ENCODE measurements around the gene SLC27A2.

The SLC27A2 gene

DNA sequence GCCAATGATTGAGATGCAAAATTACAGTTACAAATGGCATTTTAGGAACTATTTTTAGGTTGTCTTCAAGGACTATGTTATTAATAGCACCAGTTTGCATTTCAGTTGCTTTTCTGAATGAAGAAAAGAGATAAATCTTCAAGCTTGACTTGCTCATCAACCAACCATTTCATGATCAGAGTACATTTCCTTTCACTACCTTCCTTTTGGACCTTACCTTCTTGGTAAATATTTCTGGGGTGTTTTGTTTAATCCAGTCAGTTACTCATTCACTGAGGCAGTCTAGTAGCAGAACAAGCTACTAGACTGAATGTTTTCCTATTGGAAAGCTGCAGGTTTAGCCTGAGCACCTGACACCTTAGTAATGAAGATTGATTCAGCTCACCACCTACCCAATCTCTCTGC lies 8.2 kb downstream of the SLC27A2 start:
- DNase-seq (ENCODE audit: extremely low read depth in 1 of 2, low read depth in 1 of 2), result no peak

DNA sequence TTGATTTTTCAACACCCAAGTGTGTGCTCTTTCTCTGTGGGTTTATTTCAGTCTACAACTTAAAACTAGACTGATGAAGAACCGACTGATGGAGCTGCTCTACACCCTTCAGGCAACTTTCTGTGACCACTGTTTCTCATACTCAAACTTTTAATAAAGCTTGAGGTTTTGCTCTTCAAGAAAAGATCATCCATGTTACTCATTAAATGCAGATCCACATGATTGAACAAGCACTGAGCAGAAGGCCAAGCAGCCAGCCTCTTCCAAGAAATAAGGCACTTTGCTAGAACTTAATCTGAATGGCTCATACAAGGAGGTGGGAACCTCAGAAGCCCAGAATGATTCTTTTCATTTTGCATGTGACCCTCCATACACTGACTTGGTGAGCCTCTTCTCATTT lies 8.7 kb downstream of the SLC27A2 start:
- DNase-seq (ENCODE audit: extremely low read depth in 1 of 2, low read depth in 1 of 2), result no peak

DNA sequence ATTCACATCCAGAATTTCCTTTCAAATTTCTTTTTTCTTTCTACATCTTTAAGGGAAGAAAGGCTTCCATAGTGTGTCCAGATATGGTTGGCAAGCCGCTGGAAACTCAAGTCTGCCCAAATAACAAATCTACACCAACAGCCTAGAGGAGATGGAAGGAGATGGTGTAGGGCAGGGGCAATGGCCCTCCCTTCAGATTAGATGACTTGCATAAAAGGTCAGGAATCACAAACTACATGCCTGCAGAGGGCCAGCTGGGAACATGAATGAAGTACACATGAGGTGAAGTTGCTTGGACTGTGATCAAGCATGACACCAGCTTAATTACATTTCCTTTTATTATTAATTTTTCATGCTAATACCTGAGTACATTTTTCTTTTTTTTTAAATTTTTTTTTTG lies 10.2 kb downstream of the SLC27A2 start:
- no peak for DNase-seq (ENCODE audit: extremely low read depth in 1 of 2, low read depth in 1 of 2)

DNA sequence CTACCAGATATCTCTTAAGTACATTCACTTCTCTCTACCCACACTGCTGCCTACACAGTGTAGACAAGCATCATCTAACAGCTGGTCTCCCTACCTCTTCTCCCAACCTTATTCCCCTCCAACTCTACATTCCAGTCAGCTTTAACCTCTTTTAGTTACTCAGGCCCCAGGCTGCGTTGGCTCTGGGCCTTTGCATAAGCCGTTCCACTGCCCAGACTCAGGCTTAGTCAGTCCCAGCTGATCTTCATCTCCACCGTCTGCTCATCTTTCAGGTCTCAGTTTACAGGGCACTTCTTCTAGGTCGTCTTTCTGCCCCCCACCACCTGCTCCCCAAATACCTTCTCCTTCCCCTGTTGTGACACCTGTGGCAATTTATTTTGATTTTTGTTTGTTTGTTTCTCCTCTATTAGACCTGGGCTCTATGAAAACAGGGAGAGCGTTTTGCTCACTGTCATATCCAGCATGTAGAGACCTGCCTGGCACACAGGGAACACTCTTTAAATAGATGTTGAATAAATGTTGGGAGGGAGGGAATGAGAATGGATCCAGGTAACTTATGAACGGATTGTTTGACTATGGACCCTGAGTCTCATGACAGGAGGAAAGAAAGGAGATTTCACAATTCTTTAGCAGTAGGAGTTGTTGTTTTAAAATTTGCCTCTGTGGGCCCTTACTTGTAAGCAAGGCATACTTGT lies 11.1 kb downstream of the SLC27A2 start:
- DNase-seq (ENCODE audit: extremely low read depth in 1 of 2, low read depth in 1 of 2), result no peak

DNA sequence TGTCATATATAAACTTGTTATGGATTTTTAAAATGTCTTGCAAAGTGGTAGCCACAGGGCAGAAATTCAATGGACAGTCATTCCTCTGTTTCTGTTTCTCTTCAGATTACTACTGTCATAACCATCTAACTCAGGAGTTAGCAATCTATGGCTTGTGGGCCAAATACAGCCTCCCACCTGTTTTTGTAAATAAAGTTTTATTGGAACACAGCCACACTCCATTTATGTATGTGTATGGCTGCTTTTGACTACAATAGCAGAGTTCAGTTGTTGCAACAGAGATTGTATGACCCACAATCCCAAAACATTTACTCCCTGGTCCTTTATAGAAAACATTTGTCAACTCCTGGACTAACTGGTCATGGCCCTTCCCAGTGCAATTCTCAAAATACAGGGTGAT lies 20.0 kb downstream of the SLC27A2 start:
- DNase-seq (ENCODE audit: extremely low read depth in 1 of 2, low read depth in 1 of 2), result no peak

DNA sequence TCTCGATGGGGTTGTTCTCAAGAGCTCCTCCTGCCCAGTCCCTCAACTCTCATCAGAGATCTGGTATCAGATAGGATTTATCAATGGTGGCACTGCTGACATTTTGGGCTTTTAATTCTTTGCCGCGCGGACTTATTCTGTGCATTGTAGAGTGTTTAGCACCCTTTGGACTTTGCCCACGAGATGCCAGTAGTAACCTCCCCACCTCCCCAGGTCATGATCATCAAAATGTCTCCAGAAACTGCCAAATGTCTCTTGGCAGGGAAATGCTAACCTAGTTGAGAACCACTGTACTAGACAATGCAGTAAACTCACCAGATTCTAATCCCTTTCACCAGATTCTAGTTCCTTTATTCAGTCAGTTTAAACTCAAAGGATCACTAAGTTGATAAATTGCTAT lies 24.0 kb downstream of the SLC27A2 start:
- DNase-seq (ENCODE audit: extremely low read depth in 1 of 2, low read depth in 1 of 2), result no peak

DNA sequence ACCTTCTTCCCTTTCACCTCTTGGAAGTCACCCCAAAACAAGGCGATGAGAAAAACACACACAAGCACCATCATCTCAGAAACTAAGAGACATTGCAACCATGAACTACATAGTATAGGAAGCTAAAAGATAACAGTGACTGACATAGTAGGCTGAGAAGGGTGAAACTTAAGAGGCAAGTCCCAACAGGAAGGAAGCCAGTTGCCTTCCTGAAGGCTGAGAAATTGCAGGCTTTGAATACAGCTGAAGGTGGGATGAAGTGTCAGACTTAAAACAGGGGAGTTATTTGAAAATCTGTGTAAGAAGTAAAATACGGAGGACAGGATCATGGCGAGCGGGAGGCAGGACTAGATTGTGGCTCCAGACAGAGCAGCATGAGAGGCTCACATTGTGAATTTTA lies 27.8 kb downstream of the SLC27A2 start:
- DNase-seq (ENCODE audit: extremely low read depth in 1 of 2, low read depth in 1 of 2), result no peak

DNA sequence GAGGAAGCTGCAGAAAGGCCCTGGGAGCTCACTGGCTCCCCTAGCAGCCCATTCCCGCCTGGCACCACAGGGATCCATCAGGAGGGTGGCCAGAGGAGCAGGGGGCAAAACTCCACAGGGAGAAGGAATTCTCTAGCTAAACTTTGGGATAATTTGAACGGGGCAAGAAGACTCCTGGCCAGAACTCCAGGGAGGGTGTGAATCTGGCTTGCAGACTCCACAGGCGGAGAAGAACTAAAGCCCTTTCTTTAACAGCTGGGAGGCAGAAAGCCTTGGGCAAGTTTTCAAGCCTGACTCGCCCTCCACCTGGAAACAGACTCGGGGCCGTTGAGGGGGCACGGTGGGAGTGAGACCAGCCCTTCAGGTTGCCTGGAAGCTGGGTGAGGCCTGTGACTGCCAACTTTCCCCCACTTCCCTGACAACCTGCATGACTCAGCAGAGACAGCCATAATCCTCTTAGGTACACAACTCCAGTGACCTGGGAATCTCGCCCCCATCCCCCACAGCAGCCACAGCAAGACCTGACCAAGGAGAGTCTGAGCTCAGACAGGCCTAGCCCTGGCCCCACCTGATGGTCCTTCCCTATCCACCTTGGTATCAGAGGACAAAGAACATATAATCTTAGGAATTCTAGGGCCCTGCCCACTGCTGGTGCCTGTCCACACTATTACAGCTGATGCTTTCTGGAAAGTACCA lies 28.6 kb downstream of the SLC27A2 start:
- DNase-seq (ENCODE audit: extremely low read depth in 1 of 2, low read depth in 1 of 2), result no peak

DNA sequence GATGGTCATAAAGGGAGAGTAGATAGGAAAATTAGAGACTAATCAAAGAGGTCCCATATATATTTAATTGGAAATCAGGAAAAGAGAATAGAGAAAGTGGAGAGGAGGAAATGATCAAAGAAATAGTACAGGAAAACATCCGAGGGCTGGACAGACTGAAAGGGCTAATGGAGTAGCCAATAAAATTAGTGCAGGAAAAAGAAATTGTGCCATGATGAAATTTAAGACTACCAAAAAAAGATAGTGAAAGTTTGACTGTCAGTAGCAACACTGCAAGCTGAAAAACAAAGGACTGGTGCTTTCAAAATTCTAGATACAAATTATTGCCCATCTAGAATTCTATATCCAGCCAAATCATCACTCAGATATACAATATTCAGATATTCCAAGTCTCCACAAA lies 36.3 kb downstream of the SLC27A2 start:
- DNase-seq (ENCODE audit: extremely low read depth in 1 of 2, low read depth in 1 of 2), result no peak

DNA sequence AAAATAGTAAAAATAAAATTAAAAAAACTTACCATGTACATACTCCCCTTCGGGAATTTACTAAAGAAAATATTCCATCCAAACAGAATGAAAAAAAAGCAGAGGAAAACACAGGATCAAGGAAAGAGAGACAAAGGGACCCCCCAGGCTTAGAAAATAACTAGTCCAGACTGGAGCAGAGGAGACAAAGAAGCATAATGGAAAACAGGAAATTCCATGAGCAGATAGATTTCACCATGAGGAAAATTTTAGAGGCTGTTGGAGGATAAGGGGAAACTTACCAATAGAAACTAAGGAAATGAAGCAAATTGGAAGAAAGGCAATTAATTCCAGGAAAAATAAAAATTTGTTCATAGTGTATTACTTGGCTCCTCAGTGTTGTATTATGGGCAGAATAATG lies 36.7 kb downstream of the SLC27A2 start:
- no peak for DNase-seq (ENCODE audit: extremely low read depth in 1 of 2, low read depth in 1 of 2)

DNA sequence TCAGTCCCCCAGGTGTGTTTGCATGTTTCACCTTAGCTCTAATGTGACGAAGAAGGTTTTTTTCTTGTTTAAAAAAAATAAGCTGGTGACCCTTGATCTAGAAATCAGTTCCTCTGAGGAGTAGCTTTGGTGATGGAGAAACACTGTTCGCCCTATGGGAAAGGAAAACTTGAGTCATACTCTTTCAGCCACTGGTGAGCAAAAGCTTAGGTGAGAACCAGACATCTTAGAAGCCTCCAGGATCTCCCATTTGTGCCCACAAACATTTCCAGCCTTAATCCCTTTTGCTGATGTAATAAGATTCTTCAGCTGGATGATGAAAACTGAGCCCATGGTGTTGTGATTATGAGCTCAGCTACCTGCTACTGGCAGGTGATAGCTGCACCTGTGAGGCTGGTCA lies 37.8 kb downstream of the SLC27A2 start:
- no peak for DNase-seq (ENCODE audit: extremely low read depth in 1 of 2, low read depth in 1 of 2)

DNA sequence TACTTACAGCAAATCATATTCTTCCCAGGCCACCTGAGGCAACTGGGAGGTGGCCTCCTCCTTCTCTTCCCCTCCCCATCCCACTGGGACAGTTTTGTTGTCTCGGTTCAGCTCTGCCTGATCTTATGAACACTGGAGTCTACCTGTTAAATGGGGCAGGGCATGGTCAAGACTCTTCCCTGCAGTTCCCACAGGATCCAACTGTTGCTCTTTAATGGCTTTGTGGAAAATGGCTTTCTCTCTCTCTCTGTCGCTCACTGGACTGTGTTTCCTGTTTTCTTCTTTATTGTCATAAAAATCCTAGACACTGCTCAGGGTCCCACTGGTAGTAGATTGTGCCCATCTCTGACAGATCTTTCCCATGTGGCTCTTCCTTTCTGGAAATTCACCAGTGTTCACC lies 40.2 kb downstream of the SLC27A2 start:
- DNase-seq (ENCODE audit: extremely low read depth in 1 of 2, low read depth in 1 of 2), result no peak

DNA sequence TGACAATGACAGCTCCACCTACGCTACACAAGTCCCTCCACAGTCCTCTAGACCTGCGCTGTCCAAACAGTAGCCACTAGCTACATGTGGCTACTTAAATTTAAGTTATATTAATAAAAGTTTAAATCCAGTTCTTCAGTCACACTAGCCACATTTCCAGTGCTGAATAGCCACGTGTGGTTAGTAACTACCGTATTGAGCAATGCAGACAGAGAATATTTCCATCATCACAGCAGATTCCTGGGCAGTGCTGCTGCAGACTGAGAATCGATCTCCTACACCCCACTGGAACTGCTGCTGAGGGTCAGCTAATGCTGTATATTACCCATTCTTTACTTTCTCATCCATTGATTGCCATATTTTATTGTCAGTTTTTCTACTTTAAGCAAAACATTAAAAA lies 42.6 kb downstream of the SLC27A2 start:
- no peak for DNase-seq (ENCODE audit: extremely low read depth in 1 of 2, low read depth in 1 of 2)

DNA sequence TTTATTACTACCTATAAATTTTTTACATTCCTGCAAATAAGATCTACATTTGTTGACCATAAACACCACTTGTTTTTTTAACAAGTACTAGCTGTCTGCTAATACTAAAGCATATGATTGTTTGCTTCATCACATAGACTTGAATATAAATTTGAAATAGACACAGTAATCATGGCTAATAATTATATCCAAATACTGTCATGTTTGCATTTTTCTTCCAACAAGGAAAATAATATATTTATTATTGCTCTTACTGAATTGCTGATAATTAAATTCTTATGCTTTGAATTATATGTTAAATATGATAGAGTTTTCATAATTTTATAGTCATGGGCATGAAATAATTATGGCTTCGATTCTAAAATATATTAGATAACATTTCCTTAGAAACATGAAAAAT lies 43.1 kb downstream of the SLC27A2 start:
- no peak for DNase-seq (ENCODE audit: extremely low read depth in 1 of 2, low read depth in 1 of 2)

DNA sequence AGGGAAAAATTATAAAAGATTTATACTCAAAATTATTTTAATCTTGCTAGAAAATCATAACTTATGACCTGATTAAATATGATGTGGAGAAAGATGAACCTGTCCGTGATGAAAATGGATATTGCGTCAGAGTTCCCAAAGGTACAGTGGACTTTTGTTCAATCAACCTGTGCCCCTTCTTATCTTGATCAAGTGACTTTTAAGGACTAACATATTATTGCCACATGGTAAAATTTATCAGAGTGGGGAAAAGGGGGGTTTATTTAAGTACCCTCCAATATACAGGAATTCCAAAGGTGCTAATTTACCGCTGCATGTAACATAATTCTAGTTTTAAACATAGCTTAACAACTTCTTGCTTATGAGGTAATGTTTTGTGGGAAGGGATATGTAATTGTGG lies 43.9 kb downstream of the SLC27A2 start:
- DNase-seq (ENCODE audit: extremely low read depth in 1 of 2, low read depth in 1 of 2), result no peak

DNA sequence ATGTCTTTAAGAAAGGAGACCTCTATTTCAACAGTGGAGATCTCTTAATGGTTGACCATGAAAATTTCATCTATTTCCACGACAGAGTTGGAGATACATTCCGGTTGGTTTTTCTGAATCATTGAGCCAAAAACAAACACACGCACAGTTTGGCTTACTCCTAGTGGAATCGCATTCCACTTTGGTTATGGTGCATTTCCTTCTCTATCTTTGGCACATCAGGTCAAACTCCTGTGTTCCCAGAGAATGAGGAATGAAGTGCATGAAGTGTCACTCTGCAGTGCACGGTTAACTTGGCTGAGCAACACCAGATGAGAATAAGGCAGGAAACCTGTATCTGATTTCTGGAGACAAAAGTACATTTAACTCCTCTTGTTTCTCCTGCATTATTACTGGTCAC lies 45.1 kb downstream of the SLC27A2 start:
- DNase-seq (ENCODE audit: extremely low read depth in 1 of 2, low read depth in 1 of 2), result no peak

DNA sequence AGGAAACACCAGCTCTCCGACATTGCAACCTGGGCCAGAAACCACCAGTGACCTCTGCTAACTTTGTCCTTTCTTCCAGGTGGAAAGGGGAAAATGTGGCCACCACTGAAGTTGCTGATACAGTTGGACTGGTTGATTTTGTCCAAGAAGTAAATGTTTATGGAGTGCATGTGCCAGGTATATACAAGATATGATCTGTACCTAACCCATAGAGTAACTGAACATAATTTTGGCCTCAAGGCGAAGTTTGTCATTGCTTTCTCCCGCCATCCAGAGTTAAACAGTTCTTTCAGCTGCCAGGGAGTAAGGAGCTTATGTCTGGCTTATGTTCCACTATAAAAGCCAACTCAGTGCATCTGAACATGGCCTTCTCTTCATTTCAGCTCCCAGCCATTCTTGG lies 46.9 kb downstream of the SLC27A2 start:
- no peak for DNase-seq (ENCODE audit: extremely low read depth in 1 of 2, low read depth in 1 of 2)

DNA sequence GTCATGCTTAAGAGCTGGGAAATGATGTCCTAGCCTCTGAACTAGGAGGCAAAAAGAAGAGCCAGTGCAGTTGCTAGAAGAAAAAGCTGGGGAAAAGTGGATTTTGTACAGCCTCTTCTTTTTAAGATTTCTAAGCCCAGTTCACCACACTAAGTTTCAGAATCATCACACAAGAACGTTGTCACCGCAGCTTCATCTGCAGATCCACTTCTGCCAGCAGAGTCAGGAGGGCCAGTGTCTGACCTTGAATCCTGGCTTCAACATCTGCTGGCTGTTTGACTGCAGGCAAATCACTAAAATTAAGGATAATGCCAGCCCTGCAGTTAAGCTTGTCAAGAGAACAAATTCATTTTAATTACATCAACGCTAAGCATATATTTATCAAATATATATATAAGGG lies 47.3 kb downstream of the SLC27A2 start:
- DNase-seq (ENCODE audit: extremely low read depth in 1 of 2, low read depth in 1 of 2), result no peak

DNA sequence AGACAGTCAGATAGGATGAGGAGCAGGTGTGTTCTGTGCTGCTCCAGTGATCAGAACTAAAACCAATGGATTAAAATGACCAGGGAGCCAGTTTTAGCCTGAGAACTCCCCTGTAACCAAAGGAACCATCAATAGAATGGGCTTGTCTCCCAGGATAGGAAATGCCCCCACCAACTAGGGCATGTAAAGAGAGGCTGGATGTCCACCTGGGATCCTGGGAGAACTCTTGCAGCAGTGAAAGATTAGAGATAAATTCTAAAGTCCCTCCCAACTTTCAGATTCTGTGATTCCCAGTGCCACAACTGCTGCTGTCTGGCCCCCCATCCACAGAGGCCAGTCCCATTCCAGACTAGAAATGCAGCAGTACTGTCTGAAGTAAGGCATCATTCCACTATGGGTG lies 49.8 kb downstream of the SLC27A2 start:
- DNase-seq (ENCODE audit: extremely low read depth in 1 of 2, low read depth in 1 of 2), result no peak

DNA sequence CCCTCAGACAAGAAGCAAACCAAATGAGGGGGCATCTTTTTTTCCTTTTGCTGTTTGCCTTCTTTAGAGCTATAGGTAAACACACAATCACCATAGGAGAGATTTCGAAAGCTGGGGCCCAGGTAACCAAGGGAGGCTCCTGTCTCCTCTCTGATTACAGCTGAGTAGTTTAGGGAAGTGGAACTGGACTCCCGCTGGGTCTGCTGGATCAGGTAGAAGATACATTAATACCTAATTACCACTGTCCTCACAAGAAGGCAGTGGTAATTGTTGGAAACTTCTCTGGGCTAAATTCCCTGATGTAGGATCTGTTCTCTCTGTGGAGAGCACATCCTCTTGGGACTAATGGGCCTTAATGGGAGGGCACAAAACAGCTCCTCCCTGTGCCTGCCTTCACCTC lies 50.8 kb downstream of the SLC27A2 start:
- DNase-seq (ENCODE audit: extremely low read depth in 1 of 2, low read depth in 1 of 2), result no peak

DNA sequence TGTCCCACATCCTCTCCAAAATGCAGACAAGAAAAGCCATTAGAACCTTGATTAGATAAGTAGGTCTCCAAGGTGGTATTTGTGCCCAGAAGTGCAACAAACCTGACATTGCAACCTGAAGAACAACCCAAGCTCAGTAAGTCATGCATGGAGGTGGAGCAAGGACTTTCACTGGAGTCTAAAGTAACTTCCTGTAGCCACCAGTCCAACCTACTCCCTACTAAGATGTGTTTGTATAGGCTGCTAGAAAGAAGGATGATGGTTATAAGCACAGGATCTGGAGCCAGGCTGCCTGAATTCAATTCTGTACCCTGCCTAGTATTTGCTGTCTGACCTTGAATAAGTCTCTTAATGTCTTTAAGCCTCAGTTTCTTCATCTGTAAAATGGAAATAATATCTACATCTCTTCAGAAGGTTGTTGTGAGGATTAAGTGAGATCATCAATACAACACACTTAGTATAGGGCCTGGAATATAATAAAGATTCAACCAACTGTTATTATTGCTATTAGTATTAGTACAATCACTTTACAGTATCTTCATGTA lies 51.3 kb downstream of the SLC27A2 start:
- DNase-seq (ENCODE audit: extremely low read depth in 1 of 2, low read depth in 1 of 2), result no peak

DNA sequence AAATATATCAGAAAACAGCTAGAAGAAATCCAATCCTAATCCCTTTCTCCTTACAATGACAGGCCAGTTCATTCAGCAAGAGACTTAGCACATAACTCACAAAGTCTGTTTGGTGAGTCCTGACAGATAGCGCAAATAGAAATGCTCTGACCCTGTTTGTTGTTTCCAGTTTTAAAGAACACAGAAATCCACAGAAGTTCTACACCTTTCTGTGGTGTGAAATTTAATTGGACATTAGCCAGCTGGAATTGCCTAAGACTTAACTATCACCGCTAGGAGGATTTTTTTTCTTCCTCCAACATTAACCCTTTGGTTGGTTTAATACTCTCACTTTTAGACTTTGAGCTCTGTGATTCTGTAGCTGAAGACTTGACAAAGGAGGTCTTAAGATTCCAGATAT lies 52.8 kb downstream of the SLC27A2 start:
- DNase-seq (ENCODE audit: extremely low read depth in 1 of 2, low read depth in 1 of 2), result no peak

DNA sequence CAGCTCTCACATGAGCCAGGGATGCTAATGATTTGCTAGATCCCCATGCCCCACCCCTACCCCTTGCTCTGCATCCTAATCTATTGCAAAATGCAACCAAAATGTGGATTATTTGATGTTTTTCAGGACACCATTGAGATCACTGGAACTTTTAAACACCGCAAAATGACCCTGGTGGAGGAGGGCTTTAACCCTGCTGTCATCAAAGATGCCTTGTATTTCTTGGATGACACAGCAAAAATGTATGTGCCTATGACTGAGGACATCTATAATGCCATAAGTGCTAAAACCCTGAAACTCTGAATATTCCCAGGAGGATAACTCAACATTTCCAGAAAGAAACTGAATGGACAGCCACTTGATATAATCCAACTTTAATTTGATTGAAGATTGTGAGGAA lies 53.8 kb downstream of the SLC27A2 start:
- no peak for DNase-seq (ENCODE audit: extremely low read depth in 1 of 2, low read depth in 1 of 2)
